Fibroblast of skin of left quadriceps (primary cell): ENCODE data around the gene WDR86.

ENCODE experiments used
- DNase-seq, 2 experiments: peaks; one replicate each; pipeline ENCODE4 v3.0.0-alpha.2; 2013; ENCODE audit warnings: low read depth in 2 of 2

WDR86 gene

GRCh38 chr7:151379534-151380198 lies 30.2 kb downstream of the WDR86 start:
- no peak for DNase-seq

GRCh38 chr7:151379193-151379520 lies 30.7 kb downstream of the WDR86 start:
- DNase-seq: no peak

- no peak for DNase-seq
Observed at GRCh38 chr7:151378496-151379192, 31.2 kb downstream of the WDR86 start.

GRCh38 chr7:151378011-151378410 lies 31.8 kb downstream of the WDR86 start:
- no peak for DNase-seq

- DNase-seq: no peak
Observed at GRCh38 chr7:151377406-151377805, 32.4 kb downstream of the WDR86 start.

DNA sequence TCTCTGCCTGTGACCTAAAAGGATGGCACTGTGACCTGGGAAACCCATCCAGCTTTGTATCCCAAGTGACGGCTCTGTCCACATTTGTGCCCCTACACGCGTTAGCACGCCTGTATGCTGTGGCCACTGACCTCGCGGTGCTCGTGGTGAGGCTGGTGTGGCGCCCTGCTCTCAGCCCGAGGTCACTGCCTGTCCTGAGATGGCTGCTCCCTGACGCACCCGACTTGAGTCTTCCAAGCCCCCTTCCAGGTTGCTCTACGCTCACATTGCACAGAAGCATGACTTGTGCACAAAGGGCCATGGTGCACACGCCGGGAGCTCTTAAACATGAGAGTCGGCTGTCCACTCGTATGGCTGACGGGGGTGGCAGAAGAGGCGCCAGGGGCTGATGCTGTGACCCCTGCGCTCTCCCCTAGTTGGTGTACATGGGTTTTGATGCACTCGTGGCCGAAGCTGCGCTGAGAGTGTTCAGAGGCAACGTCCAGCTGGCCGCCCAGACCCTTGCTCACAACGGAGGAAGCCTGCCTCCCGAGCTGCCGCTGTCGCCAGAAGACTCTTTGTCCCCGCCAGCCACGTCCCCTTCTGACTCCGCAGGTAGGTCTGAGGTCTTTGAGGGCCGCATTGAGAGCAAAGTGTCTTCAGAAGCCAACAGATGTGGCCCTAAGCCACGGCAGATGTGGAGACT lies 33.5 kb downstream of the WDR86 start:
- no peak for DNase-seq

- DNase-seq: no peak
Observed at GRCh38 chr7:151375530-151376217, 34.2 kb downstream of the WDR86 start.

DNA sequence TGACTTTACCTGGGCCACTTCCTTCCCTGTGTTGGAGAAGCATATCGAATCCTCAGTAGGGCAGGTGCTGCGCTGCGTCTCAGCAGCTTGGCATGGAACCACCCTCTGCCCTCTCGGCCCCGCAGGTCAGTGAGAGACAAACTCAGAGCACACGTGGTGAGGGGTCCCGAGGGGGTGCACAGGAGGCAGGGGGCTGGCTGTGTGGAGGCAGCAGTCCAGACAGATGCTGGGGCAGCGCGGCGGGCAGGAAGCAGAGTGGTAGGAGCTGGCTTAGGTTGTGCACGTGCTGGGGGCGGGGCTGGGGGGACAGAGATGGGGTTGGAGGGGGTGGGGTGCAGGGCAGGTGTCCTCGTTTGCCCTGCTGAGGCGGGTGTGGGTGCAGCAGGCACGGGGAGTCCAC lies 35.1 kb downstream of the WDR86 start:
- no peak for DNase-seq

DNA sequence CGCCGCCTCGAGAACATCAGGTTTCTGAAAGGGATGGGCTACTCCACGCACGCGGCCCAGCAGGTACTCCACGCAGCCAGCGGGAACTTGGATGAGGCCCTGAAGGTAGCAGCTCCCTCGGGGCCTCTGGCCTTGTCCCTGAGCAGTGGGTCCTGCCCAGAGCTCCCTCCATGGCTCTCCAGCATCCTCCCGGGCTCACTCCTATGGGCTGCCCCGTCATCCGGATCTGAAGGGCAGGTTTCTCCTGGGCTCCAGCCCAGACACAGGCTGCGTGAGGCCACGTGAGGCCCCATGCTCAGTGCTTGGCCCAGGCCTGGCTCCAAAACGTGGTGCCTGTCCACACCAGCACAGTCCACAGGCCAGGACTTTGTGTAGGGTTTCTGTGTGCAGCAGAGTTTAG lies 35.7 kb downstream of the WDR86 start:
- no peak for DNase-seq

DNA sequence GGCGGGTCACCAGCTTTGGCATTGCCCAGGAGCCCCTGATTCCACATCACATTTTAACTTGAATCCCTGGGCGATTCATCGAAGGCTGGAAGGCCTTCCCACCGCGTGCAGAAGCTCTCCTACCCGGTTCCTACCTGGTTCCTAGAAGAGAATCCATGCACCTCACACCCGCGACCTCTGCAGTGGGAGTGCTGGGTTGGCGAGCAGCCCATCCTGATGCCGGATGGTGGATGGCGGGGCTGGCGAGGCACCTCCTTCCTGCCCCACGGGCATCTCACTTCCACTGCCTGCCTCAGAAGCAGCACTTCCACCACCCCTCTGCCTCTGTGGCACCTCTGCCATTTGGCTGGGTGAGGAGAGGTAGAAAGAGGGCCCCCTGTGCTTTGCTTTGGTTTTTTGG lies 36.2 kb downstream of the WDR86 start:
- no peak for DNase-seq

- DNase-seq: no peak
Observed at GRCh38 chr7:151372612-151373265, 37.1 kb downstream of the WDR86 start.

DNA sequence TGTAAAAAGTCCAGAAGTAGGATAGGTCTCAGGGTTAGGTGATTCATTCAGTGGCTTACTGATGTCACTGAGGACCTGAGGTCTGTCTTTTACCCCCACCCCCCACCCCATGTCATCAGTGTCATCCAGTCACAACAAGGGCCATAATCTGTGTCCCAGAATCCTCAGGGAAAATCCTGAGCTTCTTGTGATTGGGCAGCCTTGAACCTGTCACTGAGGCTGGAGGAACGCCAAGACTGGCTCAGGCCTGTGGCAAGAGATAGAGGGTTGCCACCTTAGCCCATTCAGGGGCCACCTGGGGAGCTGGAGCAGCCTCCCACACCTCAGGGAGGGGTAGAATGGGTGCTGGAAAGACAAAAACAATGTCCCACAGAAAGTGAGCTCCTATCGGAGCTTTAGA lies 38.6 kb downstream of the WDR86 start:
- DNase-seq: no peak

DNA sequence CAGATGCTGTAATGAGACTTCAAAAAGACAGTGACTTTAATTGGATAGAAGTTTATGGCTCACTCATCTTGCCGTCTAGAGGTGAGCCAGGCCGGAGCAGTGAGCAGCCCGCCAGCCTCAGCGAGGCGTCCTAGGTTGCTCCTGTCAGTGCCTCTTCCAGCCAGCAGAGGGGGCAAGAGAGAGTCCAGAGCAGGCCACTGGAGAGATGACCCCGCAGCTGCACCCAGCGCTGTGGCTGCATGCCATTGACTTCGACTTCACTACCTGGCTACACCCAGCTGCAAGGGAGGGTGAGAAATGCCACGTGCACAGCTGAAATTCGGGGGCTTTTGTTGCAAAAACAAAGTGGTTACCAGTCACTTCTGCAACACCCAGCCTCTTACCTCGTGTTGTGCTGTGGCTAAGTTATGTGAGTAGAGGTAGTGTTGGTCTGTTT lies 41.7 kb downstream of the WDR86 start:
- peak; percentile 25 to 40 for DNase-seq

DNA sequence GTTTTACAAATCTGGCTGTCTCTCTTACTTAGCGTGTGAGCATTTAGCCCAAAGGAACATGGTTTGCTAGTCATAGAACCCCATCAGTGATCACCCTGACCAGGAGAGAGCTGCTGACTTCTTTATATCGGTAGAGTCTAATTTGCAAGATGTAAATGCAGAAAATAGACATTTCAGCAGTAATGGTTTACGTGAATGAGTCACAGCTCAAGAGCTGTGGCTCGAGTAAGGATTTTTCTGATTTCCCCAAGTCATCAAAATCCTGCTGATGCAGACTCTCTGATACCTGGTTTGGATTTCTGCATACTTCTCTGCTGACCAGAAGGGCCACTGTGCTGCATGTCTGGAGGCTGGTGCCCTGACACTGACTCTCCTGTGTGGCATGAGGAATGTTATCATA lies 42.6 kb downstream of the WDR86 start:
- peak in 1 of 2 experiments; percentile 14 for DNase-seq

- peak; percentile 40 to 46 for DNase-seq
Observed at GRCh38 chr7:151366880-151367222, 43.0 kb downstream of the WDR86 start.

DNA sequence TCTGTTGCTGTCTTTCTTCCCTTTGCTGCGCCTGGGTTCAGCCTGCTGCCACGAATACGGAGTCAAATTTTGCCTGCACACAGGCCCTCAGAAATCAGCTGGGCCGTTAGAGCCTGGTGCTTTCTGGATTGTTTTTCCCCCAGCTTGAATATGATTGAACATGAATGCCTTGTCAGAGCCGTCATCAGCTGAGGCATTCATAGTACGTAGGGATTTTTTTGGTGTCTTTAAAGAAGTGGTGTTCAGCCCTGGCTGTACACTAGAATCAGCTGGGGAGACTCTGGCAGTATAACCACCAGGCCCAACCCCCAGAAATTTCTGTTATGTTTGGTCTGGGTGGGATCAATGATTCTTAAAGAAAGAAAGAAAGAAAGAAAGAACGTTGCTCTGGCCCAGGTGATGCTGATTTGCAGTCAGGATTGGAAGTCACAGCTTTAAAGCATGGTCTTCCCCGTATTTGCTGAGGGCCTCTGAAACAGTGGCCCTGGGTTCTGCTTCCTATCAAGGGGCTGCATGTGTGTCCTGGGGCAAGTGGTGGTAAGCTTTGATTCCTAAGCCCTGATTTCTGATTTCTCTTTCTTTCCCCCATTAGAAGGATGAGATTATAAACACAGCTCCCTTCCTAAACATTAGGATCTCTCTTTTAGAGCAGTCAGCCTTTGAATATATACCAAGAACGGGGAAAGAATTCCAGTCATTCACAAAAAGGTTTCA lies 43.5 kb downstream of the WDR86 start:
- no peak for DNase-seq

DNA sequence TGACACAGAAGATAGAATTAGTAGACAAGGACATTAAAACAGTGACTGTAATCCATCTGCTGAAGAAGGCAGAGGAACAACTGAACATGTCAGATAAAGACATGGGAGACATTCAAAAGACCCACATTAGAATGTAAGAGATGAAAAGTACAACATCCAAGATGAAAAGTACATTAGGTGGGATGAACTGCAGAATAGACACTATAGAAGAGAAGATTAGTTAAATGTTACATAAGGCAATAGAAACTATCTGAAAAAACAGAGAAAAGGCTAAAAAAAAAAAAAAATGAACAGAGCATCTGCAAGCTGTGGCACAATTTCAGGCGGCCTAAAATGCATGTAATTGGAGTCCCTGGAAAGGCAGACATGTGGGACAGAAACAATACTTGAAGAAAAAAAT lies 46.7 kb downstream of the WDR86 start:
- DNase-seq: no peak

DNA sequence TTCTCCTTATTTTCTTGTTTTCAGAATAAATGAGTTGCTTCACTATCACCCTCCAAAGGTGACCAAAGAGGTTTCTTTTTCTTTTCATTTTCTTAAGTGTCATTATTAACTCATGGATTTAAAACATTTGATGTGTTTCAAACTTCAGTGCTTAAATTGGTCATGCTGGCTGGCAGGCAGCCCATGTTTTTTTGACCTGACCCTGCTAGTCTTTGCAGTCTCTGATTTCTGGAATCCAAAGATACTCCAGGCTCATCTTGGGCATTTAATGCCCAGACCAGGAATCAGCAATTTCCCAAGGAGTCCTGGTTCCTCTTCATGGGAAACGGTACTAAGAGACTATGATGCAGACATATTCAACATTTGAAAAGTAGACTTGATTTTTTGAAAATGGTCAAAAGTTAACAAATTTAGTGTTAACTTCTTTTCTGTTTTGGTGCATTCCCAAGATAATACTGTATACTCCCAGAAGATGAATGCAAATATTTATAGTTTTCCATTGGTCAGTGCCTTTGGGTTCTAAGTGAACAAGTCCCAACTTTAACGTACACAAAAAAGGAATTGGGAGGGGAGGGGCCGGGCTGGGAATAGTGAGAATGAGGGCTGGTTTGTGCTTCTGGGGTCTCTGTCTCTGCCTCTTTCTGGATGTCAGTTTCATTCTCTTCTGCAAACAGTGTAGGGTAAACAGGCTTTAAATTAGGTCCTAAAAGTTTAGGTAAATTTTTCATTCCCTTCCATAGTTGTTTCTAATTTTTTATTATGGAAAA lies 48.5 kb downstream of the WDR86 start:
- DNase-seq: no peak

- DNase-seq: no peak
Observed at GRCh38 chr7:151352512-151352911, 57.3 kb downstream of the WDR86 start.

- DNase-seq: no peak
Observed at GRCh38 chr7:151351967-151352366, 57.9 kb downstream of the WDR86 start.

- DNase-seq: no peak
Observed at GRCh38 chr7:151351027-151351426, 58.8 kb downstream of the WDR86 start.
